Smooth muscle cell (in vitro differentiated cells): ENCODE results near the gene SNTG2. TPM values are rescaled to one million over a fixed set of nuclear protein-coding genes. Genes with fewer than 3 reads are reported as not detected.

Source experiments
- DNase-seq: peaks from one replicate; lab custom pipeline; 2025; ENCODE audit not compliant: unreplicated experiment; lab: John Stamatoyannopoulos, UW
- H2AFZ ChIP-seq: fragments of 200-600 bp; sonication (generic); 2 replicates; pipeline ENCODE4 v1.6.0; 2016; ENCODE audit warnings: antibody characterized with exemption, low read depth, mild to moderate bottlenecking
- H3F3A ChIP-seq: fragments of 200-600 bp; sonication (generic); 2 replicates; pipeline ENCODE4 v1.6.0; 2017; ENCODE audit warnings: antibody characterized with exemption, low read depth
- H3K27ac ChIP-seq: fragments of 200-600 bp; sonication (generic); 2 replicates; pipeline ENCODE4 v1.5.1; 2016; ENCODE audit warnings: low read depth, mild to moderate bottlenecking
- H3K27me3 ChIP-seq: fragments of 200-600 bp; sonication (generic); 2 replicates; pipeline ENCODE4 v1.6.1; 2016; ENCODE audit warnings: low read depth, mild to moderate bottlenecking
- H3K36me3 ChIP-seq: fragments of 200-600 bp; sonication (generic); 2 replicates; pipeline ENCODE4 v1.5.1; 2016; ENCODE audit warnings: low read depth
- H3K4me1 ChIP-seq: fragments of 200-600 bp; sonication (generic); 2 replicates; pipeline ENCODE4 v1.5.1; 2016; ENCODE audit warnings: low read depth
- H3K4me2 ChIP-seq: fragments of 200-600 bp; sonication (generic); 2 replicates; pipeline ENCODE4 v1.6.0; 2016; ENCODE audit warnings: mild to moderate bottlenecking
- H3K4me3 ChIP-seq: fragments of 200-600 bp; sonication (generic); 2 replicates; pipeline ENCODE4 v1.5.1; 2016; ENCODE audit warnings: mild to moderate bottlenecking
- H3K79me2 ChIP-seq: fragments of 200-600 bp; sonication (generic); 2 replicates; pipeline ENCODE4 v1.6.0; 2016; ENCODE audit warnings: low read depth, mild to moderate bottlenecking
- H3K9ac ChIP-seq: fragments of 200-600 bp; sonication (generic); 2 replicates; pipeline ENCODE4 v1.6.0; 2016; ENCODE audit warnings: low read depth
- H3K9me3 ChIP-seq: fragments of 200-600 bp; sonication (generic); replicated peaks from 2 replicates; pipeline ENCODE4 v1.5.1; 2016; ENCODE audit warnings: low read depth
- H4K20me1 ChIP-seq: fragments of 200-600 bp; sonication (generic); 2 replicates; pipeline ENCODE4 v1.6.0; 2016; ENCODE audit warnings: low read depth
- CTCF ChIP-seq: fragments of 200-600 bp; sonication (generic); IDR thresholded peaks from 2 replicates; pipeline ENCODE4 v1.5.1; 2017; ENCODE audit warnings: borderline replicate concordance, mild to moderate bottlenecking, antibody characterized with exemption; ENCODE audit not compliant: insufficient read depth, poor library complexity, severe bottlenecking
- WGBS: methylation state at CpG from one replicate; pipeline ENCODE4 v1.1.7; 2016; ENCODE audit warnings: low lambda C conversion rate; 5-methylcytosine and 5-hydroxymethylcytosine counted together
- polyA plus RNA-seq: library from polyadenylated mRNA; unstranded; fragments of >200 nt; fragmentation: Nextera tagmentation; extraction: Ambion mirVana; gene quantifications from 2 replicates; pipeline ENCODE4 v1.2.1, GENCODE V29; 2016
- total RNA-seq: library from RNA; depleted of rRNA; stranded (reverse); fragments of >200 nt; gene quantifications from 2 replicates; pipeline ENCODE4 v1.2.3, GENCODE V29; 2014

Gene SNTG2
- total and polyA plus RNA-seq, 2 experiments from 2014 or later, result 0.56 TPM; not detected in 1

GRCh38 chr2:1405967-1406366 lies 455.3 kb downstream of the SNTG2 start:
- no peak for DNase-seq
- no peak overlapping the region for H3K27ac ChIP-seq
- H3K4me2 ChIP-seq, result no peak overlapping the region
- H4K20me1 ChIP-seq, result no peaks in the 10 kb centered on the region
- no peaks in the 10 kb centered on the region for H3K4me1 ChIP-seq
- 81% methylated on average over 3 of the region's 3 CpGs for WGBS
- H3K79me2 ChIP-seq, result no peaks in the 10 kb centered on the region
- no peak overlapping the region for H3K4me3 ChIP-seq
- no peaks in the 10 kb centered on the region for H3K9me3 ChIP-seq
- no peaks in the 10 kb centered on the region for H3K36me3 ChIP-seq
- H3F3A ChIP-seq, result no peaks in the 10 kb centered on the region
- H2AFZ ChIP-seq, result no peak overlapping the region
- no peak for TF ChIP-seq CTCF
- H3K27me3 ChIP-seq, result no peaks in the 10 kb centered on the region
- no peak overlapping the region for H3K9ac ChIP-seq

DNA sequence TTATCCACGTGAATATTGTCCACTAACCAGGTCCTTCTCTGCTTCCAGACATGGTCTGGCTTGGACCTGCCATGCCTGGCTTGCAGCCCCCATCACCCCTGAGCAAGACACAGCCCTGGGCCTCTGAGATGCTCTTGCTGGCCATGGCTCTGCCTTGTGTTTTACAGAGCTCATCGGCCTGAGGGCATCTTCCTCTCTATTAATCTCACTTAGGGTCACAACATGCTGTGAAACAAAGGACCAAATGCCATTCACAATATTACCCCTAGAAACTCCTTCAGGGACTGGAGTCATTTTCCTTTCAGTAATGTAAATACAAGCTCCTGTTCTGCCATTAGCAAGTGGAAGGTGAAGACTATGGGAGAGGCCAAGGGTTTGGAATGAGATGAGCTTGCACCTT lies 455.8 kb downstream of the SNTG2 start:
- H3K27ac ChIP-seq, result no peak overlapping the region
- 84% methylated on average over 2 of the region's 2 CpGs for WGBS
- no peak for DNase-seq
- H3K79me2 ChIP-seq, result no peaks in the 10 kb centered on the region
- no peaks in the 10 kb centered on the region for H3K27me3 ChIP-seq
- no peak for TF ChIP-seq CTCF
- no peaks in the 10 kb centered on the region for H3K36me3 ChIP-seq
- no peak overlapping the region for H3K4me2 ChIP-seq
- no peak overlapping the region for H2AFZ ChIP-seq
- no peaks in the 10 kb centered on the region for H3F3A ChIP-seq
- no peaks in the 10 kb centered on the region for H4K20me1 ChIP-seq
- no peak overlapping the region for H3K4me3 ChIP-seq
- no peaks in the 10 kb centered on the region for H3K4me1 ChIP-seq
- no peaks in the 10 kb centered on the region for H3K9me3 ChIP-seq
- H3K9ac ChIP-seq, result no peak overlapping the region

GRCh38 chr2:1407950-1408675 lies 457.5 kb downstream of the SNTG2 start:
- Histone ChIP-seq H3K4me3 (no peak overlapping the region), H3K36me3 (no peaks in the 10 kb centered on the region), H3K4me1 (no peaks in the 10 kb centered on the region), H3K27me3 (no peaks in the 10 kb centered on the region), H3K9me3 (no peaks in the 10 kb centered on the region), H4K20me1 (no peaks in the 10 kb centered on the region), H2AFZ (no peak overlapping the region), H3K4me2 (no peak overlapping the region), H3K27ac (no peak overlapping the region), H3F3A (no peaks in the 10 kb centered on the region), H3K9ac (no peak overlapping the region), H3K79me2 (no peaks in the 10 kb centered on the region)
- TF ChIP-seq CTCF, result no peak
- WGBS, result 86% methylated on average over 16 of the region's 16 CpGs
- DNase-seq, result no peak

DNA sequence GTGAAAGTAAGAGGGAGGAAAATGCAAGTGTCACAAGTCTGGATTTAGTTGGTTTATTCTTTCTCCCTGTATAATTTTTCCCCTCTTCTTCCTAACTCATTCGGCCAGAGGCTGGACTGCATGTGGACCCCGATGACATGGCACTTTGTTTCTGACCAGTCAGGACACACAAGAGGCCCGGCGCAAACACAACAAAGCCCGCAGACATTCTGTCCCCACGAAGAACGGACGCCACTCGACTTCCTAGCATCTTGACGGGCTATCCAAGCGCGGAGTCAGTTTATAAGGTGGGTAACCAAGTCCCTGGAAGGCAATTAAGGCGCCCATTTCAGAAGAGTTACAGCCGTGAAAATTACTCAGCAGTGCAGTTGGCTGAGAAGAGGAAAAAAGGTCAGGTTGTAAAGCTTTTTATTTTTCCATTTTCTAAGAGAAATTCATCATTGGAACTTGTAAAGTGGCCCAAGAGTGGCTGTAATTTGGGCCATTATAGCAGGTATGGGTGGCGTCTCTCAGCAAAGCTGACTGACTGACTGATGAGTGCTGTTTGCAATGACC lies 462.6 kb downstream of the SNTG2 start, which contains the start of gene TPO:
Gene TPO (plus strand): TSS at position 308 of the 555 bp plus-strand sequence. CDS start 946 bp downstream, outside the sequence.
- no peaks in the 10 kb centered on the region for H3K4me1 ChIP-seq
- H3K4me3 ChIP-seq, result no peak within 1 kb of the TSS
- H3K9ac ChIP-seq, result no peak within 1 kb of the TSS
- WGBS, result 85% methylated on average over 15 of the region's 15 CpGs
- H3K27me3 ChIP-seq, result no peaks in the 10 kb centered on the region
- no peak within 1 kb of the TSS for H3K4me2 ChIP-seq
- H3K79me2 ChIP-seq, result no peaks in the 10 kb centered on the region
- no peaks in the 10 kb centered on the region for H3F3A ChIP-seq
- TF ChIP-seq CTCF, result no peak
- no peak for DNase-seq
- no peaks in the 10 kb centered on the region for H3K36me3 ChIP-seq
- no peak within 1 kb of the TSS for H3K27ac ChIP-seq
- no peaks in the 10 kb centered on the region for H4K20me1 ChIP-seq
- no peaks in the 10 kb centered on the region for H3K9me3 ChIP-seq
- H2AFZ ChIP-seq, result no peak within 1 kb of the TSS
